Stimulated activated naive CD8-positive, alpha-beta T cell treated with anti-CD3 and anti-CD28 coated beads, Interleukin-15, amount 100 ng/mL, for 72 hours (primary cell): Measurements from ENCODE around the gene PLTP.

ENCODE experiments used
- ATAC-seq: fragments of 150-1000 bp; cut with Tn5 transposase; 2 replicates; pipeline ENCODE4 v1.10.0; 2021; ENCODE audit warnings: mild to moderate bottlenecking, moderate library complexity
- DNase-seq, 2 donors: peaks; one replicate each; pipeline ENCODE4 v3.0.0; 2021 to 2022
- H3K27ac Mint-ChIP-seq, 2 donors: one replicate each; pipeline ENCODE4 v1.8.0; 2022; ENCODE audit warnings: mild to moderate bottlenecking in 2 of 2, mixed read lengths in 2 of 2, moderate library complexity in 2 of 2
- H3K27me3 Mint-ChIP-seq: one replicate; pipeline ENCODE4 v1.8.0; 2022; ENCODE audit warnings: mixed read lengths
- H3K4me1 Mint-ChIP-seq: one replicate; pipeline ENCODE4 v1.8.0; 2022; ENCODE audit warnings: mild to moderate bottlenecking, mixed read lengths
- H3K4me3 Mint-ChIP-seq, 2 donors: one replicate each; pipeline ENCODE4 v1.8.0; 2022; ENCODE audit warnings: mild to moderate bottlenecking in 2 of 2, mixed read lengths in 2 of 2, moderate library complexity in 1 of 2
- H3K9me3 Mint-ChIP-seq, 2 donors: one replicate each; pipeline ENCODE4 v1.8.0; 2022; ENCODE audit warnings: mixed read lengths in 2 of 2

PLTP gene

DNA sequence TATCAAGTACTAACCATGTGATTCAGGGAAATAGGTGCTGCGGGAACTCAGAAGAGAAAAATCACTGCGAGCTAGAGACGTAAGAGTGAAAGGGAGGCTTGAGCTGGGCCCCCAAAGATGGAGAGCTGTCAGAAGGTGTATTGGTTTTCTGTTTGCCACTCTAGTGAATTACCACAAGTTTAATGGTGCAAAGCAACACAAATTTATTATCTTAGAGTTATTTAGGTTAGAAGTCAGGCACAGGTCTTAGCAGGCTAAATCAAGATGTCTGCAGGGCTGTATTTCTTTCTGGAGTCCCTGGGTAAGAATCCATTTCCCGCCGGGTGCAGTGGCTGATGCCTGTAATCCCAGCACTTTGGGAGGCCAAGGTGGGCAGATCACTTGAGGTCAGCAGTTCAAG lies 52.0 kb downstream of the PLTP start:
- Mint-ChIP-seq H3K9me3 (no peaks in the 10 kb centered on the region), H3K4me1 (peaks cover 44% of the 10 kb centered on the region), H3K27me3 (no peaks in the 10 kb centered on the region), H3K27ac (no peak overlapping the region), H3K4me3 (no peak overlapping the region)
- ATAC-seq (no peak), DNase-seq (no peak)

GRCh38 chr20:45857882-45858216 lies 54.1 kb downstream of the PLTP start:
- no peak for DNase-seq

GRCh38 chr20:45857114-45857881 lies 54.7 kb downstream of the PLTP start, which contains the start of the genes ACOT8 and ZSWIM3:
ACOT8 (minus strand) TSS chr20:45857392; CDS start chr20:45857315, 77 bp downstream.
ZSWIM3 (plus strand) TSS chr20:45857614; CDS start chr20:45857826, 212 bp downstream.
- peaks cover 60% of the 10 kb centered on the region for H3K4me1 Mint-ChIP-seq
- no peaks in the 10 kb centered on the region for H3K27me3 Mint-ChIP-seq
- DNase-seq = peak; percentile 94 to 97
- H3K4me3 Mint-ChIP-seq = peak within 1 kb of the TSS; percentile 94 to 98
- no peaks in the 10 kb centered on the region for H3K9me3 Mint-ChIP-seq
- peak; percentile 97 for ATAC-seq
- peak within 1 kb of the TSS; percentile 99 for H3K27ac Mint-ChIP-seq

More at GRCh38 chr20:45857882-45858216, 54.1 kb downstream of the PLTP start:
- Mint-ChIP-seq H3K4me3 (peak overlapping the region; percentile 94 to 98), H3K4me1 (peaks cover 60% of the 10 kb centered on the region), H3K27me3 (no peaks in the 10 kb centered on the region), H3K9me3 (no peaks in the 10 kb centered on the region), H3K27ac (peak overlapping the region; percentile 99)
- ATAC-seq = peak; percentile 64

GRCh38 chr20:45853484-45853883 lies 58.5 kb downstream of the PLTP start:
- peaks cover 47% of the 10 kb centered on the region for H3K4me1 Mint-ChIP-seq

DNA sequence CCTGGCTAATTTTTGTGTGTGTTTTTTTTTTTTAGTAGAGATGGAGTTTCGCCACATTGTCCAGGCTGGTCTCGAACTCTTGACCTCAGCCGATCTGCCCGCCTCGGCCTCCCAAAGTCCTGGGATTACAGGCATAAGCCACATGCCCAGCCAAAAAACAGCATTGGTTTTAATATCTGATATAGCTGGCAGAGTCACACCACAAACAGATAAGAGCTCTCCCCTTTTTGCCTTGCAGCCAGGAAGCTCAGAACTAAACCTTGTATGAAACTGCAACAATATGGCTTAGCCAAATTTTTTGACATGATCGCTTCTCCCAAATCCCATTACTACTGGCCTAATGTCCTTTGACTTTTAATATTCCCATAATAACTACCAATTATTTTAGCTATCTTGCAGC lies 59.6 kb downstream of the PLTP start:
- Mint-ChIP-seq H3K27ac (no peak overlapping the region), H3K4me1 (peaks cover 39% of the 10 kb centered on the region), H3K9me3 (no peaks in the 10 kb centered on the region), H3K27me3 (no peaks in the 10 kb centered on the region), H3K4me3 (no peak overlapping the region)
- DNase-seq (no peak), ATAC-seq (no peak)

More at GRCh38 chr20:45853484-45853883, 58.5 kb downstream of the PLTP start:
- Mint-ChIP-seq H3K27me3 (no peaks in the 10 kb centered on the region), H3K27ac (no peak overlapping the region), H3K9me3 (no peaks in the 10 kb centered on the region), H3K4me3 (no peak overlapping the region)
- no peak for DNase-seq
- ATAC-seq = no peak

- peaks cover 36% of the 10 kb centered on the region for H3K4me1 Mint-ChIP-seq
Observed at GRCh38 chr20:45851501-45851900, 60.5 kb downstream of the PLTP start.

DNA sequence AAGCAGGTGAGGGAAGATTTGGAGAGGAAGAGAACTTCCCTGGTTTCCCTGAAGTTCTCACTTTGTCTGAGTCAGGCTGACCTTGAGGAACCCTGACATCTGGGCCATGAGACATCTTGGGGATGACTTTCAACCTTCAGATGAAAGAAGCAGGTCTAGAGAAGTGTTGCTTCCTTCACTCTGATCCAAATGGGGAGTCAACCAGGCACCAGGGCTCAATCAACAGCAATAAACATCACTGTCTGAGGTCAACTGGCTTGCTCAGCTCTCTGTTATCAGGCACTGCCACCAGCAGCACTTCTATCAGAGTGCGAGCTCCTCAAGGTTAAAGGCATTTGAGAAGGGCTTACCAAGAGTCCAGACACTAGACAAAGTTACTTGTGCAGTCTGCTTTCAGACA lies 61.0 kb downstream of the PLTP start:
- Mint-ChIP-seq H3K4me1 (peaks cover 30% of the 10 kb centered on the region), H3K9me3 (no peaks in the 10 kb centered on the region), H3K4me3 (no peak overlapping the region), H3K27ac (peak overlapping the region in 1 of 2 donors; percentile 12), H3K27me3 (no peaks in the 10 kb centered on the region)
- ATAC-seq (no peak), DNase-seq (no peak)

More at GRCh38 chr20:45851501-45851900, 60.5 kb downstream of the PLTP start:
- H3K4me3 Mint-ChIP-seq = no peak overlapping the region
- no peak for DNase-seq
- no peaks in the 10 kb centered on the region for H3K9me3 Mint-ChIP-seq
- ATAC-seq = no peak
- peak overlapping the region in 1 of 2 donors; percentile 69 for H3K27ac Mint-ChIP-seq
- no peaks in the 10 kb centered on the region for H3K27me3 Mint-ChIP-seq

GRCh38 chr20:45850238-45850637 lies 61.7 kb downstream of the PLTP start:
- DNase-seq (no peak), ATAC-seq (no peak)
- H3K4me1 Mint-ChIP-seq = peaks cover 26% of the 10 kb centered on the region
- no peaks in the 10 kb centered on the region for H3K9me3 Mint-ChIP-seq
- no peaks in the 10 kb centered on the region for H3K27me3 Mint-ChIP-seq
- no peak overlapping the region for H3K4me3 Mint-ChIP-seq
- no peak overlapping the region for H3K27ac Mint-ChIP-seq

DNA sequence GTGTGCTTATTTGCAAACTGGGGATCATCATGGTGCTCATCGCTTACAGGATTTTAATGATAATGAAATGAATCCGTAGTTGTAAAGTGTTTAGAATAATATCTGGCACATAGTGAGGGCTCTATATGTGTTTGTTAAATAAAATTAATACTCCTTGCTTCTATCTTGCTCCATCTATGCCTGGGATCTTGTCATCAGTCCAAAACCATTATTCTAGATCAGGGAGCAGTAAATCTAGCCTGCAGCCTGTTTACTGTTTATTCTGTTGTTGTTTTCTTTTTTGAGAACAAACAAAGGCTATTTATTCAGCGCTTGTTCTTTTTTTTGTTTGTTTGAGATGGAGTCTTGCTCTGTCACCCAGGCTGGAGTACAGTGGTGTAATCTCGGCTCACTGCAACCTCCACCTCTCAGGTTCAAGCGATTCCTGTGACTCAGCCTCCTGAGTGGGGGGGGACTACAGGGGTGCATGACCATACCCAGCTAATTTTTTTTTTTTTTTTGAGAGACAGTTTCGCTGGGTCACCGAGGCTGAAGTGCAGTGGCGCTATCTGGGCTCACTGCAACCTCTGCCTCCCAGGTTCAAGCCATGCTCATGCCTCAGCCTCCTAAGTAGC lies 62.9 kb downstream of the PLTP start:
- Mint-ChIP-seq H3K9me3 (no peaks in the 10 kb centered on the region), H3K4me1 (peaks cover 14% of the 10 kb centered on the region), H3K4me3 (no peak overlapping the region), H3K27ac (no peak overlapping the region), H3K27me3 (no peaks in the 10 kb centered on the region)
- no peak for DNase-seq
- ATAC-seq = no peak
